T-helper 9 cell (primary cell): ENCODE results near the gene MSI2.

Experiments
- DNase-seq: peaks from one replicate; pipeline ENCODE4 v3.0.0-alpha.2; 2020

Gene MSI2

GRCh38 chr17:57631871-57632270 is 375.5 kb downstream of the MSI2 start:
- DNase-seq = no peak

GRCh38 chr17:57632294-57632693 is 376.0 kb downstream of the MSI2 start:
- DNase-seq = no peak

- DNase-seq = no peak
These were observed 376.9 kb downstream of the MSI2 start for GRCh38 chr17:57633236-57633635.

GRCh38 chr17:57634713-57635465 is 378.6 kb downstream of the MSI2 start:
- no peak for DNase-seq

GRCh38 chr17:57636274-57636673 is 380.0 kb downstream of the MSI2 start:
- no peak for DNase-seq

GRCh38 chr17:57636985-57637665 is 380.8 kb downstream of the MSI2 start:
- no peak for DNase-seq

GRCh38 chr17:57637666-57638010 is 381.3 kb downstream of the MSI2 start:
- DNase-seq = no peak

- DNase-seq = no peak
These were observed 382.0 kb downstream of the MSI2 start for GRCh38 chr17:57638284-57638683.

- DNase-seq = no peak
These were observed 383.1 kb downstream of the MSI2 start for GRCh38 chr17:57639381-57639780.

- DNase-seq = no peak
These were observed 383.8 kb downstream of the MSI2 start for GRCh38 chr17:57640079-57640478.

GRCh38 chr17:57641761-57642160 is 385.4 kb downstream of the MSI2 start:
- DNase-seq = no peak

- DNase-seq = no peak
These were observed 386.7 kb downstream of the MSI2 start for GRCh38 chr17:57643062-57643461.

- no peak for DNase-seq
These were observed 388.0 kb downstream of the MSI2 start for GRCh38 chr17:57644326-57644725.

- no peak for DNase-seq
These were observed 389.8 kb downstream of the MSI2 start for GRCh38 chr17:57645950-57646665.

- DNase-seq = no peak
These were observed 392.4 kb downstream of the MSI2 start for GRCh38 chr17:57648720-57649119.

- DNase-seq = no peak
These were observed 392.9 kb downstream of the MSI2 start for GRCh38 chr17:57649191-57649590.

GRCh38 chr17:57649731-57650484 is 393.6 kb downstream of the MSI2 start:
- DNase-seq = no peak

GRCh38 chr17:57650548-57650947 is 394.2 kb downstream of the MSI2 start:
- DNase-seq = no peak

- no peak for DNase-seq
These were observed 395.1 kb downstream of the MSI2 start for GRCh38 chr17:57651451-57651850.

GRCh38 chr17:57651996-57652395 is 395.7 kb downstream of the MSI2 start:
- DNase-seq = no peak

- no peak for DNase-seq
These were observed 396.5 kb downstream of the MSI2 start for GRCh38 chr17:57652811-57653210.

GRCh38 chr17:57653279-57653678 is 397.0 kb downstream of the MSI2 start:
- no peak for DNase-seq
